Stimulated activated effector memory CD8-positive, alpha-beta T cell treated with anti-CD3 and anti-CD28 coated beads, Interleukin-12 subunit alpha, Interleukin-12 subunit beta, amount 100 ng/mL, for 72 hours (primary cell): ENCODE results near the gene ATXN2L.

Experiments used
- ATAC-seq: fragments of 150-1000 bp; cut with Tn5 transposase; 2 replicates; pipeline ENCODE4 v1.10.0; 2021
- DNase-seq, 2 donors: peaks; one replicate each; pipeline ENCODE4 v3.0.0; 2021 to 2022; ENCODE audit warnings: low spot score in 2 of 2
- H3K27ac Mint-ChIP-seq: one replicate; pipeline ENCODE4 v1.8.0; 2022; ENCODE audit warnings: mild to moderate bottlenecking, mixed read lengths
- H3K36me3 Mint-ChIP-seq: one replicate; pipeline ENCODE4 v1.8.0; 2022; ENCODE audit warnings: mild to moderate bottlenecking, mixed read lengths
- H3K4me1 Mint-ChIP-seq: one replicate; pipeline ENCODE4 v1.8.0; 2022; ENCODE audit warnings: mixed read lengths
- H3K4me3 Mint-ChIP-seq: one replicate; pipeline ENCODE4 v1.8.0; 2022; ENCODE audit warnings: mild to moderate bottlenecking, mixed read lengths
- H3K9me3 Mint-ChIP-seq: one replicate; pipeline ENCODE4 v1.8.0; 2022; ENCODE audit warnings: mixed read lengths

ATXN2L gene

DNA sequence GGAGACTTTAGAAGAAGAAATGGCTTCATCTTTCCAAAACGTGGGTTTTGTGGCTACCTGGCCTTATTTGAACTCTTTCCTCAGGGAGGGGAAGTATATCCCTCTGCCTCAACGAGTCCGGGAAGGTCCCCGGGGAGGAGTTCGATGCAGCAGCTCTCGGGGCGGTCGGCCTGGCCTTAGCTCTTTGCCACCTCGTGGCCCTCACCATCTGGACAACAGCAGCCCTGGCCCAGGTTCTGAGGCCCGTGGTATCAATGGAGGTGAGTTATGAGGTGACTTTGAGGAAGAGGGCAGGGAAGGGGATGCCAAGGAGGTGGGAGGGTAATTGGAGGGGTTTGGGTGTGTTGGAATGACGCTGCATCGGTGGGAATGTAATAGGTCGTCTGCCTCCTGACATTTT is 7.7 kb downstream of the ATXN2L start:
- peaks cover 44% of the 10 kb centered on the region for H3K4me1 Mint-ChIP-seq
- no peak overlapping the region for H3K4me3 Mint-ChIP-seq
- DNase-seq, result no peak
- ATAC-seq, result no peak
- H3K9me3 Mint-ChIP-seq, result no peaks in the 10 kb centered on the region
- H3K27ac Mint-ChIP-seq, result no peak overlapping the region
- peaks cover 100% of the 10 kb centered on the region for H3K36me3 Mint-ChIP-seq

DNA sequence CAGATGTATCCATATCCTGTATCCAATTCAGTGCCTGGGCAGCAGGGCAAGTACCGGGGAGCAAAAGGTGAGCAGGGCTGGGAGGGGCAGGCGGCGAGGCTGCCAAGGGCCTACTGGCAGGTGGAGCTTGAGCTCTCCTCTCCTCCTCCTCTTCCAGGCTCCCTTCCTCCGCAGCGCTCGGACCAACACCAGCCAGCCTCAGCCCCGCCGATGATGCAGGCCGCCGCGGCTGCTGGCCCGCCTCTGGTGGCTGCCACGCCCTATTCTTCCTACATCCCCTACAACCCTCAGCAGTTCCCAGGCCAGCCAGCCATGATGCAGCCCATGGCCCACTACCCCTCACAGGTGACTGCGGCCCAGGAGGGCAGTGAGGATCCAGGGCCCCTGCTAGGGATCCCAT is 11.6 kb downstream of the ATXN2L start:
- Mint-ChIP-seq H3K4me3 (no peak overlapping the region), H3K27ac (peak overlapping the region; percentile 75), H3K36me3 (peaks cover 100% of the 10 kb centered on the region), H3K4me1 (peaks cover 41% of the 10 kb centered on the region), H3K9me3 (no peaks in the 10 kb centered on the region)
- DNase-seq, result no peak
- ATAC-seq, result peak; percentile 6

DNA sequence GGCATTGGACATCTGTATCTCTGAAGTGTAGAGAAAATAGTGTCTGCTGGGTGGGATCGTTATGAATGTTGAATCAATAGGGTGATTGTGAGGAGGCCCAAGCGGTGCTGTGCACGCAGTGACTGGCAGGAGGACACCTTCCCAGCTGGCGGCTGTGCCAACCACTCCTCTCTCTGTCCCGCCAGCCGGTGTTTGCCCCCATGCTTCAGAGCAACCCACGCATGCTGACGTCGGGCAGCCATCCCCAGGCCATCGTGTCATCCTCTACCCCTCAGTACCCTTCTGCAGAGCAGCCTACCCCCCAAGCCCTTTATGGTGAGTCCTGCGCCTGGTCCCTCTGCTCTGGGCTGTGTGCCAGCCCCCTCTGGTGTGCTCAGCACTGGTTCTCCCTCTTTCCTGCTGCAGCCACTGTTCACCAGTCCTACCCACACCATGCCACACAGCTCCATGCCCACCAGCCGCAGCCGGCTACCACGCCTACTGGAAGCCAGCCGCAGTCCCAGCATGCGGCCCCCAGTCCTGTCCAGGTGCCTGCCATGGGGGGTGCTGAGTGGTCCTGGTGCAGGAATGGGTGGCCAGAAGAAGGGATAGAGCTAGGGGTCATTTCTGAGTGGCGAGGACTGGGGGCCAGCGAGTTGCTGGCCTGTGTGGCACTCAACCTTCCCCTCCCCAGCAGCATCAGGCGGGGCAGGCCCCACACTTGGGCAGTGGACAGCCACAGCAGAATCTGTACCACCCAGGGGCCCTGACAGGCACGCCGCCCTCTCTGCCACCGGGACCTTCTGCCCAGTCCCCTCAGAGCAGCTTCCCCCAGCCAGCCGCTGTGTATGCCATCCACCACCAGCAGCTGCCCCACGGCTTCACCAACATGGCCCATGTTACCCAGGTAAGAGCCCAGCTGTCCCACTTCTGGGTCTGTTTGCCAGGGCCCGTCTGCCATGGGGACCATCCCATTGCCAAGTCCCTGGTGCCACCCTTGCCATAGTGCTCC is 12.4 kb downstream of the ATXN2L start:
- H3K9me3 Mint-ChIP-seq, result no peaks in the 10 kb centered on the region
- H3K36me3 Mint-ChIP-seq, result peaks cover 100% of the 10 kb centered on the region
- H3K27ac Mint-ChIP-seq, result peak overlapping the region; percentile 75
- H3K4me1 Mint-ChIP-seq, result peaks cover 41% of the 10 kb centered on the region
- no peak overlapping the region for H3K4me3 Mint-ChIP-seq
- ATAC-seq (no peak), DNase-seq (no peak)

DNA sequence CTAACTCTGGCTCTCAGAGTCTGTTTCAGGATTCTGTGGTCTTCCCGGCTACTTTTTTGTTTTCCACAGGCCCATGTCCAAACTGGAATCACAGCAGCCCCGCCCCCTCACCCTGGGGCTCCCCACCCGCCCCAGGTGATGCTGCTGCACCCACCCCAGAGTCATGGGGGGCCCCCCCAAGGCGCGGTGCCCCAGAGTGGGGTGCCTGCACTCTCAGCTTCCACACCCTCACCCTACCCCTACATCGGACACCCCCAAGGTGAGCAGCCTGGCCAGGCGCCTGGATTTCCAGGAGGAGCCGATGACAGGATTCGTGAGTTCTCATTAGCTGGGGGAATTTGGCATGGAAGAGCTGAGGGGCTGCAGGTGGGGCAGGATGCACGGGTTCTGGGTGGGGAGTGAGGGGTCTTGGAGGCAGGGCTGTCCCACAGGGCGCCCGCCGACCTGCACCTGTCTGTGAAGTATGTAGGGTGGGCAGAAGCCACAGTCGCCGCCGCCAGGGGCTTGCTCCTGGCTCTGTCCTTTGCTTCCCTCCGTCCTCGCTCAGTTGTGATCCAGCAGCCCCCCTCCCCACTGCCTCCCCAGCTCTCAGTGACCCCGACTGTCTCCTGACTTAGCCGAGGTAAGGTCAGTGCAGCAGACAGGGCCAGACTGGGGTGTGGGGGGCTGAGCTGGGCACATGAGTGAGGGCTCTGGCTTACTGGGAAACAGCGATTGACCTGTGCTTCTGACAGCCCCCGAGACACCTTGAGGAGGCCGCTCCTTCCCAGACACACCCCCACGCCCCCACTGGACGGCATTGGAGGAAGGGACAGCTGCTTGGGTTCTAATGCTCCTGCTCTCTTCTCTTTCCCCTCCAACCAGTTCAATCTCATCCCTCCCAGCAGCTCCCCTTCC is 13.3 kb downstream of the ATXN2L start:
- ATAC-seq, result no peak
- Mint-ChIP-seq H3K4me1 (peaks cover 41% of the 10 kb centered on the region), H3K27ac (peak overlapping the region; percentile 76)

DNA sequence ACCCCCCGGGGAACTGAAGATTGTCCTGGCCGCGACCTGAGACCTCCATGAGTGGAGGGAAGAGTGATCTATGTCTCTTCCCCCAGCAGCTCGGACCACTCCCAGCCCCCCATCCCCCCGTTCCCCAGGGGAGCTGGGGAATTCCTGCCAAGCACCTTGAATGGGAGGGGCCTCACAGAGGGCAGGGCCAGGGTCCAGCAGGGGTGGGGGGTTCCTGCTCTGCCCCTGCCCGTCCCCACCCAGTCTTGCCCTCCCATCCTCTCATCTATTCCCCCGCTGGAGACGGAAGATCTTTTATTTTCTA is 13.9 kb downstream of the ATXN2L start:
- no peak for ATAC-seq
- H3K36me3 Mint-ChIP-seq, result peaks cover 100% of the 10 kb centered on the region
- no peak overlapping the region for H3K4me3 Mint-ChIP-seq
- no peaks in the 10 kb centered on the region for H3K9me3 Mint-ChIP-seq
- peak overlapping the region; percentile 76 for H3K27ac Mint-ChIP-seq
- peaks cover 41% of the 10 kb centered on the region for H3K4me1 Mint-ChIP-seq
- DNase-seq, result no peak

More for the DNA sequence above, 13.3 kb downstream of the ATXN2L start:
- Mint-ChIP-seq H3K9me3 (no peaks in the 10 kb centered on the region), H3K4me3 (no peak overlapping the region), H3K36me3 (peaks cover 100% of the 10 kb centered on the region)
- DNase-seq, result no peak

DNA sequence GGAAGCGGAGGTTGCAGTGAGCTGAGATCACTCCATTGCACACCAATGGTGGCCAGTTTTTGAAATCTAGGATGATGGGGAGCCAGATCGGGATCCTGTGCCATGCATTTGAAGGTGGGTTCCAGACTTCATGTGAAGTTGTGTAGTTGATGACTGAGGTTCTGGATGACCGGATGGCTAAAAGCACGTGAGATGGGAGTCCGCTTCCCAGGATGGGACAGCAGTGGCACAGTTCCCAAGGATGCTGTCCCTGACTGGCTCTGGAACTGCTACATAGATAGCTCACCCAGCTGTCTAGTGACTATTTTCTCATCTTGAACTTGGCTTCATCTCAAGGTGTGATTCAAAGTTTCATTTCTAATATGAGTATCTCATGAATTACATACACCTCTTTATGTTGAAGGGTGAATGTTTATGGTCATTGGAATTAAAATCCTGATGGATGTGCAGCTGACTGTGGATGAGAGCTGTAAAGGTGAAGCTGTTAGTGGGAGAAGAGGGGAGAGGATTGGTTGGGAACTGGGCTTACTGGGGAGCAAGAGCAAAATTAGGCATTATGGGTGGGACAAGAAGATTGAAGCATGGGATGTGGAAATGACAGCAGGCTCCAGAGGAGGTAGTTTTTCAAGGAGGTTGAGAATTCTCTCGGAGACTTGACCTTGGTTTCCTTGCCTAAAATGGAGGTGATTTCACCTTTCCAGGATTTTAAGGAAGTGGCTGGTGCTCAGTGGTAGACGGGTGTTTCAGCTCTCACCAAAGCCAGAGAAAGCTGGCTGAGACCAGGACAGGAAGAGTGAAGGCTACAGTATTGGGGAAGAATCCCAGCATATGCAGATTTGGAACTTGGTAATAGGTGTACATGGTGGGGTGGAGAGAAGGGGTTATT is 15.1 kb downstream of the ATXN2L start:
- Mint-ChIP-seq H3K9me3 (no peaks in the 10 kb centered on the region), H3K4me1 (peaks cover 31% of the 10 kb centered on the region), H3K4me3 (no peak overlapping the region), H3K27ac (peak overlapping the region; percentile 75), H3K36me3 (peaks cover 100% of the 10 kb centered on the region)
- peak; percentile 66 for ATAC-seq
- no peak for DNase-seq

DNA sequence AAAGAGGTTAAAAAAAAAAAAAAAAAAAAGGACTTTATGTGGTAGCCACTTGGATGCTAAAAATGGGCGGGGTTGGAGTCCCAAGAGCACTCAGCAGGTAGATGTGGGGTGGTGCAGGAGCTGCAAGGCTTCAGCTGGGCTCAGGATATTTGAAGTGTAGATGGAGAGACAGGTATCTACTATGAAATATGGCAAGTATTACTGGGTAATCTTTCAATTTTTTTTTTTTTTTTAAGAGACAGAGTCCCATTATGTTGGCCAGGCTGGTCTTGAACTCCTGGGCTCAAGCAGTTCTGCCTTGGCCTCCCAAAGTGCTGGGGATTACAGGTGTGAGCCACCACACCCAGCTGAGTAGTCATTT is 15.7 kb downstream of the ATXN2L start:
- H3K36me3 Mint-ChIP-seq, result peaks cover 100% of the 10 kb centered on the region

DNA sequence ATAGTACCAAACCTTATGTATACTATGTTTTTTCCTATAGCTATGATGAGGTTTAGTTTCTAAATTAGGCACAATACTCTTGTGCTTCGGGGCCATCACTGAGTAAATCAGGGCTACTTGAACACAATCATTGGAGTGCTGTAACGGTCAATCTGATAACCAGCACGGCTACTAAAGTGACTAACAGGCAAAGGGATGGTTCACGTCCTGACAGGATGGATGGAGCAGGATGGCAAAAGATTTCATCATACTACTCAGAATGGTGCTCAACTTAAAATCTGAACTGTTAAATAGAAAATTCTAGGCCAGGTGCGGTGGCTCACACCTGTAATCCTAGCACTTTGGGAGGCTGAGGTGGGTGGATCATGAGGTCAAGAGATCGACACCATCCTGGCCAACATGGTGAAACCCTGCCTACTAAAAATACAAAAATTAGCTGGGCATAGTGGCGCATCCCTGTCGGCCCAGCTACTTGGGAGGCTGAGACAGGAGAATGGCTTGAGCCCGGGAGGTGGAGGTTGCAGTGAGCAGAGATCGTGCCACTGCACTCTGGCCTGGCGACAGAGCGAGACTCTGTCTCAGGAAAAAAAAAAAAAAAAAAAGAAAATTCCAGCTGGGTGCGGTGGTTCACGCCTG is 16.3 kb downstream of the ATXN2L start:
- Mint-ChIP-seq H3K9me3 (no peaks in the 10 kb centered on the region), H3K27ac (peak overlapping the region; percentile 75), H3K4me1 (peaks cover 22% of the 10 kb centered on the region), H3K36me3 (peaks cover 100% of the 10 kb centered on the region), H3K4me3 (no peak overlapping the region)
- DNase-seq, result no peak
- no peak for ATAC-seq

More for the DNA sequence above, 15.7 kb downstream of the ATXN2L start:
- DNase-seq (no peak), ATAC-seq (no peak)
- Mint-ChIP-seq H3K27ac (peak overlapping the region; percentile 75), H3K4me1 (peaks cover 26% of the 10 kb centered on the region), H3K9me3 (no peaks in the 10 kb centered on the region), H3K4me3 (no peak overlapping the region)

DNA sequence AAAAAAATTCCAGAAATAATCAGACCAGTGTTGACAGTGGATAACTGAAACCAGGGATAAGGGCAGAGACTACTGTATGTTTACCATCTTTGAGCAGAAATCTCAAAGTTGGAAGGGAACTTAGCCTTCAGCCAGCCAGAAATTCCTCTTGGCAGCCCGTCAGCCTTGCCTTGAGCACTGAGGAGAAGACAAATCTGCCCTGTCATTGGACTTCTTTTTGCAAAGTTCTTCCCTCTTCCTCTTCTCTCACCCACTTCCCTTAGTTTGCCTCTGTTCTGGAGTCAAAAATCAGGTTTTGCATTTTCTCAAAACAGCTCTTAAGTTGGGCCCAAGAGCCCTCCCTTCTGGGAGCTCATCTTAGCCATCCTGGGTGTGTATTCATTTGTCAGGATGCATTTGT is 17.1 kb downstream of the ATXN2L start:
- Mint-ChIP-seq H3K36me3 (peaks cover 100% of the 10 kb centered on the region), H3K9me3 (no peaks in the 10 kb centered on the region), H3K4me3 (no peak overlapping the region), H3K27ac (no peak overlapping the region), H3K4me1 (peaks cover 25% of the 10 kb centered on the region)
- ATAC-seq (no peak), DNase-seq (no peak)

DNA sequence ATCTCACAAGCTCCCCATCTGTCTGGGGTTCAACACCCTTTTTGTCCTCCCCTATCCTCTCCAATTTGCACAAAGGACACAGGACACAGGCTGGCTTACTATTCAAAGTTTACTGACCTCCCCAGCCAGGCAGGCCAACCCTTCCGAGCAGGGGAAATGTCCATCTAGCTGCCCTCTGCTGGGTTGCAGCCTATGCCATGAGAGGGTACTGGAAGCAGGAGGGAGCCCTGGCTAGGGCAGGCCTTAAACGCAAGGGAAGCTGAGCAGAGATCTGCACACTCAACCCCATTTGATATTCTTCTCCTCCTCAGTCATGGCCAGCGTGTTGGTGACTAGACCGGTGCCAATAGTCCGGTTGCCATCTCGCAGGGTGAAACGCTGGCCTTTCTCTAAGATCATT is 19.9 kb downstream of the ATXN2L start:
- Mint-ChIP-seq H3K36me3 (peaks cover 90% of the 10 kb centered on the region), H3K27ac (peak overlapping the region; percentile 33), H3K4me3 (no peak overlapping the region), H3K4me1 (peaks cover 40% of the 10 kb centered on the region), H3K9me3 (no peaks in the 10 kb centered on the region)
- no peak for DNase-seq
- no peak for ATAC-seq

DNA sequence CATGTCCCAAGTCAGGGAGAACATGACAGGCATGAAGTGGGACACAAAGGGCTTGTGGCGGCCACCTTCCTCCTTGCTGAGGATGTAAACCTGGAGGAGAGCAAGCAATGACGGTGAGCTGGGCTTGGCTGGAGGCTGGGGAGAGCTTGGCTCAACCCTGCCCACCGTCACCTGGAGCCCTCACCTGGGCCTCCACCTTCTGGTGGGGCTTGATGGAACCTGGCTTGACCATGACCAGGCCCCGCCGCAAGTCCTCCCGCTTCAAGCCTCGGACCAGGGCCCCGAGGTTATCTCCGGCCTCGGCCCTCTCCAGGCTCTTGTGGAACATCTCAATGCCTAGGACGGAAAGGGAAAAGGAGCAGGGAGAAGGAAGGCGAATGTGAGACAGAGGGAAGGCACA is 21.0 kb downstream of the ATXN2L start:
- no peak overlapping the region for H3K27ac Mint-ChIP-seq
- DNase-seq, result no peak
- H3K4me1 Mint-ChIP-seq, result peaks cover 34% of the 10 kb centered on the region
- H3K4me3 Mint-ChIP-seq, result peak overlapping the region; percentile 98
- peaks cover 80% of the 10 kb centered on the region for H3K36me3 Mint-ChIP-seq
- no peak for ATAC-seq
- H3K9me3 Mint-ChIP-seq, result no peaks in the 10 kb centered on the region

DNA sequence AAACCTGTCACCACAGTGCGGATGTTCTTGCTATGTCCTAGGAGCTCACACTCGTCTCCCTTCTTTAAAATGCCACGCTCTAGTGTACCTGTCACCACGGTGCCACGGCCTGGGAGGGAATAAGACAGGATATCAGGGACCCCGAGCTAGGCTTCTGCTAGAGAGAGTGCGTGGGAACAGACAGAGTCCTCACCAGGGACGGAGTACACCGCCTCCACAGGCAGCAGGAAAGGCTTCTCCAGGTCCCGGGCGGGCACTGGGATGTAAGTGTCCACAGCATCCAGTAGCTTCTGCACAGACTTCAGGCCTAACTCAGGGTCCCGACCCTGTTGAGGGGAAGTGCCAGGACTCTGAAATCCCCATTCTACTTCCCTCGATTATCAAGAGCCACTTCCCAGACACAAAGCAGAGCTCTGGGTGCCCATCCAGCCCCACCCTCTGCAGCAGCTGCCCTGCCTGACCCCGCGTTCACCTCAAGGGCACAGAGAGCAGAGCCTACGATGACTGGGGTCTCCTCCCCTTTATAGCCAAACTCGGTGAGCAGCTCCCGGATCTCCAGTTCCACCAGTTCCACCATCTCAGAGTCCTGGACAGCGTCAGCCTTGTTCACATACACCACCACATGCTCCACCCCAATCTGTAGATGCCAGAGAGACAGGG is 21.6 kb downstream of the ATXN2L start:
- H3K4me3 Mint-ChIP-seq, result peak overlapping the region; percentile 98
- H3K4me1 Mint-ChIP-seq, result peaks cover 34% of the 10 kb centered on the region
- no peak for DNase-seq
- no peak for ATAC-seq
- peak overlapping the region; percentile 30 for H3K27ac Mint-ChIP-seq
- H3K36me3 Mint-ChIP-seq, result peaks cover 74% of the 10 kb centered on the region
- H3K9me3 Mint-ChIP-seq, result no peaks in the 10 kb centered on the region

DNA sequence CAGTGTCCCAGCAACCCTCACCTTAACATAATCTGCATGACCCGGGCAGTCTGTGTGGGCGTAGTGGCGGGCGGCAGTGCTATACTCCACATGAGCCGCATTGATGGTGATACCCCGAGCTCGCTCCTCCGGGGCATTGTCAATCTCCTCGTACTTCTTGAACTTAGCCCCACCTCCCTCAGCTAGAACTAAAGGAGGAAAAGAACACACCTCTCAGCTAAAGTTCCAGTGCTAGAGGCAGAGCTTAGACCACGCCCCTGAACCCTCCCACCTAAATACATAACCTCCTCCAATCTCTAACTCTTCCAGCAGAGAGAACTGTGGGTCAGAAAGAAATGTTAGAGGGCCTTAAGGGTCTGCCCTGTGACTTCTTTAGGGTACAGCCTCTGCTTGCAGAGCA is 22.5 kb downstream of the ATXN2L start:
- Mint-ChIP-seq H3K36me3 (peaks cover 64% of the 10 kb centered on the region), H3K4me1 (peaks cover 34% of the 10 kb centered on the region), H3K27ac (peak overlapping the region; percentile 99)

DNA sequence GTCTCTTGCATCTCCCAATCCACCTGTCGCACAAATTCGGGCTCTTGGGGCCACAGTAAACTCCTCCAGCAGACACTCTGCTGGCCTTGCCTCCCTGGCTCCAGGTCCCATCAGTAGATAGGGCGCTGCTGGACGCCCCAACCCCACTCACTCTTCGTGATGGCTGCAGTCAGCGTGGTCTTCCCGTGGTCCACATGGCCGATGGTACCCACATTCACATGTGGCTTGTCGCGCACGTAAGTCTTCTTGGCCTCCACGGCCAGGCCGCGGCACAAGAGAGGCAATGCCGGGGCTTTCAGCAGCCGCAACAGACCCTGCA is 22.9 kb downstream of the ATXN2L start:
- H3K4me1 Mint-ChIP-seq, result peaks cover 34% of the 10 kb centered on the region
- H3K27ac Mint-ChIP-seq, result peak overlapping the region; percentile 99
- H3K9me3 Mint-ChIP-seq, result no peaks in the 10 kb centered on the region
- no peak for ATAC-seq
- peak overlapping the region; percentile 98 for H3K4me3 Mint-ChIP-seq
- peaks cover 60% of the 10 kb centered on the region for H3K36me3 Mint-ChIP-seq
- peak in 1 of 2 donors; percentile 63 for DNase-seq

More for the DNA sequence above, 22.5 kb downstream of the ATXN2L start:
- Mint-ChIP-seq H3K9me3 (no peaks in the 10 kb centered on the region), H3K4me3 (peak overlapping the region; percentile 98)
- DNase-seq (no peak), ATAC-seq (no peak)
